OCI-LY3 (cell line): Measurements from ENCODE around the gene SDK1.

Experiments used
- H2AFZ ChIP-seq: fragments of 200-600, 300-600 bp; shearing (Covaris generic); 2 replicates; pipeline ENCODE4 v1.6.0; 2014; ENCODE audit warnings: antibody characterized with exemption, low read depth, low read length
- H3K27ac ChIP-seq: fragments of 200-600, 300-600 bp; sonication (generic); 2 replicates; pipeline ENCODE4 v1.5.1; 2014; ENCODE audit warnings: mild to moderate bottlenecking, low read length, moderate library complexity, mixed read lengths
- H3K27me3 ChIP-seq: fragments of 200-600, 300-600 bp; sonication (generic); 2 replicates; pipeline ENCODE4 v1.6.1; 2014; ENCODE audit warnings: low read depth, low read length, mixed read lengths
- H3K36me3 ChIP-seq: fragments of 200-600, 300-600 bp; sonication (generic); replicated peaks from 2 replicates; pipeline ENCODE3; 2014; ENCODE audit warnings: low read depth, low read length, mixed read lengths
- H3K4me1 ChIP-seq: fragments of 300-600, 200-600 bp; sonication (generic); 2 replicates; pipeline ENCODE4 v1.6.1; 2014; ENCODE audit warnings: low read length, mixed read lengths
- H3K4me2 ChIP-seq: fragments of 200-600, 300-600 bp; sonication (generic); 2 replicates; pipeline ENCODE4 v1.6.1; 2014; ENCODE audit warnings: low read length, mixed read lengths
- H3K4me3 ChIP-seq: fragments of 300-600, 200-600 bp; sonication (generic); 2 replicates; pipeline ENCODE4 v1.5.1; 2014; ENCODE audit warnings: antibody characterized with exemption, mild to moderate bottlenecking, low read length, moderate library complexity
- H3K79me2 ChIP-seq: fragments of 300-600, 200-600 bp; shearing (Covaris generic); 2 replicates; pipeline ENCODE4 v1.6.1; 2014; ENCODE audit warnings: mild to moderate bottlenecking, low read length, mixed read lengths
- H3K9ac ChIP-seq: fragments of 300-600, 200-600 bp; shearing (Covaris generic); 2 replicates; pipeline ENCODE4 v1.6.0; 2014; ENCODE audit warnings: mild to moderate bottlenecking, low read length, moderate library complexity
- H3K9me3 ChIP-seq: fragments of 200-600, 300-600 bp; shearing (Covaris generic); 2 replicates; pipeline ENCODE4 v1.6.1; 2014; ENCODE audit warnings: low read length, mixed read lengths; ENCODE audit not compliant: insufficient read depth
- H4K20me1 ChIP-seq: fragments of 200-600, 300-600 bp; sonication (generic); 2 replicates; pipeline ENCODE4 v1.6.1; 2016; ENCODE audit warnings: low read length, mixed read lengths; ENCODE audit not compliant: insufficient read depth
- CTCF ChIP-seq: fragments of 200-600, 300-600 bp; sonication (generic); IDR thresholded peaks from 2 replicates; pipeline ENCODE4 v1.5.1; 2014; ENCODE audit warnings: antibody characterized with exemption, low read length, low read depth
- EZH2phosphoT487 ChIP-seq: fragments of 200-600 bp; shearing (Covaris generic); IDR thresholded peaks from 2 replicates; pipeline ENCODE4 v1.6.1; 2018; ENCODE audit warnings: antibody characterized with exemption, mixed run types, low read depth

SDK1 gene

GRCh38 chr7:3436112-3436511 lies 135.1 kb downstream of the SDK1 start:
- H3K4me2 ChIP-seq, result no peak overlapping the region
- no peak overlapping the region for H2AFZ ChIP-seq
- H3K27me3 ChIP-seq, result no peaks in the 10 kb centered on the region
- no peak for TF ChIP-seq EZH2phosphoT487
- no peak for TF ChIP-seq CTCF
- H3K4me3 ChIP-seq, result no peak overlapping the region
- H3K79me2 ChIP-seq, result no peaks in the 10 kb centered on the region
- H4K20me1 ChIP-seq, result no peaks in the 10 kb centered on the region
- no peaks in the 10 kb centered on the region for H3K36me3 ChIP-seq
- no peak overlapping the region for H3K9ac ChIP-seq
- H3K27ac ChIP-seq, result no peak overlapping the region
- H3K9me3 ChIP-seq, result no peaks in the 10 kb centered on the region
- no peaks in the 10 kb centered on the region for H3K4me1 ChIP-seq

- Histone ChIP-seq H3K4me3 (no peak overlapping the region), H3K4me2 (no peak overlapping the region), H3K4me1 (no peaks in the 10 kb centered on the region), H4K20me1 (no peaks in the 10 kb centered on the region), H3K36me3 (no peaks in the 10 kb centered on the region), H3K27me3 (no peaks in the 10 kb centered on the region), H3K79me2 (no peaks in the 10 kb centered on the region), H3K9ac (no peak overlapping the region), H3K27ac (no peak overlapping the region), H3K9me3 (no peaks in the 10 kb centered on the region), H2AFZ (no peak overlapping the region)
- TF ChIP-seq EZH2phosphoT487 (no peak), CTCF (no peak)
Measured at GRCh38 chr7:3436746-3437145, 135.7 kb downstream of the SDK1 start.

- Histone ChIP-seq H3K36me3 (no peaks in the 10 kb centered on the region), H3K4me1 (no peaks in the 10 kb centered on the region), H3K27ac (no peak overlapping the region), H3K9ac (no peak overlapping the region), H3K9me3 (no peaks in the 10 kb centered on the region), H3K4me2 (no peak overlapping the region), H4K20me1 (no peaks in the 10 kb centered on the region), H3K79me2 (no peaks in the 10 kb centered on the region), H2AFZ (no peak overlapping the region), H3K27me3 (no peaks in the 10 kb centered on the region), H3K4me3 (no peak overlapping the region)
- TF ChIP-seq EZH2phosphoT487, result no peak
- TF ChIP-seq CTCF, result no peak
Measured at GRCh38 chr7:3437467-3437866, 136.4 kb downstream of the SDK1 start.

GRCh38 chr7:3438352-3438751 lies 137.3 kb downstream of the SDK1 start:
- Histone ChIP-seq H3K79me2 (no peaks in the 10 kb centered on the region), H4K20me1 (no peaks in the 10 kb centered on the region), H3K9ac (no peak overlapping the region), H3K4me1 (no peaks in the 10 kb centered on the region), H2AFZ (no peak overlapping the region), H3K36me3 (no peaks in the 10 kb centered on the region), H3K4me3 (no peak overlapping the region), H3K27me3 (no peaks in the 10 kb centered on the region), H3K27ac (no peak overlapping the region), H3K9me3 (no peaks in the 10 kb centered on the region), H3K4me2 (no peak overlapping the region)
- TF ChIP-seq EZH2phosphoT487 (no peak), CTCF (no peak)
